CD4-positive, alpha-beta T cell treated with Interferon gamma for 1 hour (primary cell): ENCODE results near the gene APOC3.
A peak's percentile ranks its signal among the peaks of the same experiment; 100 is the strongest.
"Not testable (repeated sequence)": the region's sequence is repeated elsewhere in the genome, so short reads cannot be mapped to it uniquely, and the experiment has no call there.

Experiments used
- DNase-seq: peaks from one replicate; pipeline ENCODE4 v3.0.0-alpha.2; 2020

Gene APOC3

DNA sequence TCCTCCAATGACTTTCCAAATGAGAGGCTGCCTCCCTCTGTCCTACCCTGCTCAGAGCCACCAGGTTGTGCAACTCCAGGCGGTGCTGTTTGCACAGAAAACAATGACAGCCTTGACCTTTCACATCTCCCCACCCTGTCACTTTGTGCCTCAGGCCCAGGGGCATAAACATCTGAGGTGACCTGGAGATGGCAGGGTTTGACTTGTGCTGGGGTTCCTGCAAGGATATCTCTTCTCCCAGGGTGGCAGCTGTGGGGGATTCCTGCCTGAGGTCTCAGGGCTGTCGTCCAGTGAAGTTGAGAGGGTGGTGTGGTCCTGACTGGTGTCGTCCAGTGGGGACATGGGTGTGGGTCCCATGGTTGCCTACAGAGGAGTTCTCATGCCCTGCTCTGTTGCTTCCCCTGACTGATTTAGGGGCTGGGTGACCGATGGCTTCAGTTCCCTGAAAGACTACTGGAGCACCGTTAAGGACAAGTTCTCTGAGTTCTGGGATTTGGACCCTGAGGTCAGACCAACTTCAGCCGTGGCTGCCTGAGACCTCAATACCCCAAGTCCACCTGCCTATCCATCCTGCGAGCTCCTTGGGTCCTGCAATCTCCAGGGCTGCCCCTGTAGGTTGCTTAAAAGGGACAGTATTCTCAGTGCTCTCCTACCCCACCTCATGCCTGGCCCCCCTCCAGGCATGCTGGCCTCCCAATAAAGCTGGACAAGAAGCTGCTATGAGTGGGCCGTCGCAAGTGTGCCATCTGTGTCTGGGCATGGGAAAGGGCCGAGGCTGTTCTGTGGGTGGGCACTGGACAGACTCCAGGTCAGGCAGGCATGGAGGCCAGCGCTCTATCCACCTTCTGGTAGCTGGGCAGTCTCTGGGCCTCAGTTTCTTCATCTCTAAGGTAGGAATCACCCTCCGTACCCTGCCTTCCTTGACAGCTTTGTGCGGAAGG is 2.9 kb downstream of the APOC3 start:
- DNase-seq, result no peak

DNA sequence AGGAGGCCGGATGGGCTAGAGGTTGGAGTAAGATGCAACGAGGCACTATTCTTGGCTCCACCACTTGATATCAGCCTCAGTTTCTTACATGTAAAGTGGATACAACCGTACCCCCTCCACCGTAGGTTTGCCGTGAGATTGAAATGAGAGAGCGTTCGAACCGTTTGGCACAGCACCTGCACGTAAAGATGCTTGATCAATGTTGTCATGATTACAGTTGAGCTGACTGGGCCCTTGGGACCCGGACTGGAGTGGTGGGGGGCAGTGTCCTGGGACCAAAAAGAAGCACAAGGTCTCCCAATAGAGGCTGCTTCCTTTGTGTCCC is 3.7 kb downstream of the APOC3 start:
- DNase-seq, result no peak

DNA sequence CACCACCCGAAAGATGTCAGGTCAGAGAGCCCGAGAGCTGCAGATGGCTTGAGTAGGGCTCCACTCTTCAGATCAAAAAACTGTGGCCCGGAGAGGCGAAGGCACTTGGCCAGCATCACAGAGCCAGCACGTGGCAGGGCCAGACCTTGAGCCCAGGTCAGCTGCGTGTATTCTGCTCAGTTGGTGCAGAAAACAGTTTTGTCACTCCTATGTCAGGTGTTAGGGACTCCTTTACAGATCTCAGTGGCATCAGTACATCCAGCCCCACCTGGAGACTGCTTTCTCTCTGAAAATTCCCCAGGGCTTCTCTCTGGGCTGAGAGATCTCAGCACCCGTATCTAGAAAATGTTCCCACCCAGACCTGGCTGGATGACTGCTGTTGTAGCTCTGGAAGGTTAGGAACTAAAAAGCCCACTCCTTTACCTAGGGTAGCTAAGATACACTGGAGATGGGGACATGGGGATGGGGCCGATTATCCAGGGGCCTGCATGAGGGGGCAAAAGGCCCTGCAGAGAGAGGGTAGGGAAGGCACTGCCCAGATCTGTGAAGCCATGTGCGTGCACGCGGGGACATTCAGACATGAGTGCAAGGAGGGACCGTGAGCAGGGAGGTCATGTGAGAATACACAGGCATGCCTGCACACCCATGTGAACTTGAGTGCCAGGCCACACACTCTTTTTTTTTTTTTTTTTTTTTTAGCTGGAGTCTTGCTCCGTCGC is 4.3 kb downstream of the APOC3 start:
- no peak for DNase-seq

DNA sequence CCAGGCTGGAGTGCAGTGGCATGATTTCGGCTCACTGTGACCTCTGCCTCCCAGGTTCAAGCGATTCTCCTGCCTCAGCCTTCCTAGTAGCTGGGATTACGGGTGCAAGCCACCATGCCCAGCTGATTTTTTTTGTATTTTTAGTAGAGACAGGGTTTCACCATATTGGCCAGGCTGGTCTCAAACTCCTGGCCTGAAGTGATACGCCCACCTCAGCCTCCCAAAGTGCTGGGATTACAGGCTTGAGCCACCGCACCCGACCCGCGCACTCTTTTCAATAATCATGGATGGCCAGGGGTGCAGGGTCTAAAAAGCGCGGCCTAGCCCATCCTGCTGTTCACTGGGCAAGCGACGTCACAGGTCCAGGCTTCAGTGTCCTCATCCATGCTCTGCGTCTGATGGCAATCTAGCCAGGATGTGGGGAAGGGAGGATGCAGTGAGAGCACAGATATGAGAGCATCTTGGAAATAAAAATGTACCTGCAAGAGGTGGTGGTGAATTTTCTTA is 4.9 kb downstream of the APOC3 start:
- not testable (repeated sequence) for DNase-seq

DNA sequence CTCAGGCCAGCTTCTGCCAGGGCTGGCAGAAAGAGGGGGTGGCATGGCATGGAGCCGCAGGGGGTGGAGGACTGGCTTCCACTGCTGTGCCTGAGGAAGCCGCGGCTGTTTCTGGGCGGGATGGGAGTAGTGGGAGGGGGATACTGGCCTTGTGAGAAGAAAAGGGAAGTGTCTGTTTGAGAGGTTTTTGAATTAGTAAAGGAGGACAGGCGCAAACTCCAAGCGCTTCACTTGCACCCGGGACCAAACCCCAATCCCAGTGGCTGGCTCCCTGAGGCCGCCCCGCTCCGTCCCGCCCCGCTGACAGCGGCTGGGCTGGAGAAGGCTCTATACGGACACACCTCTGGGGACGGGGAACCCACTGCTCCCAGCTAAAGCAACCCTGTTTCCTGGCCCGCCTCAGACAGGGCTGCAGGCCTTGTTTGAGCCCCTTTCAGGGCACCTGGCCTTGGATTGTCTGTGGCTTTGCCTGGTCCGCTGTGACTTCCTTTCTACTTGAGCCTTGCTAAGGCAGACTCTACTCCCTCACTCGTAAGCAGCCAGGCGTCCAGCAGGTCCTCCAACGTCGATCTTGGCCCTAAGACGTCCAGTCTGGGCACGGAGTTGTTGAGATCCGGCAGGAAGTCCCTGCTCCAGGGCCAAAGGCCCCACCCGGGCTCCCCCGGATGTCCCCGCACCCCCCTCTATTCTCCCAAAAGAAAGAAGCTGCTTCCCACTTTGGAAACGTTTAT is 5.5 kb downstream of the APOC3 start:
- no peak for DNase-seq

DNA sequence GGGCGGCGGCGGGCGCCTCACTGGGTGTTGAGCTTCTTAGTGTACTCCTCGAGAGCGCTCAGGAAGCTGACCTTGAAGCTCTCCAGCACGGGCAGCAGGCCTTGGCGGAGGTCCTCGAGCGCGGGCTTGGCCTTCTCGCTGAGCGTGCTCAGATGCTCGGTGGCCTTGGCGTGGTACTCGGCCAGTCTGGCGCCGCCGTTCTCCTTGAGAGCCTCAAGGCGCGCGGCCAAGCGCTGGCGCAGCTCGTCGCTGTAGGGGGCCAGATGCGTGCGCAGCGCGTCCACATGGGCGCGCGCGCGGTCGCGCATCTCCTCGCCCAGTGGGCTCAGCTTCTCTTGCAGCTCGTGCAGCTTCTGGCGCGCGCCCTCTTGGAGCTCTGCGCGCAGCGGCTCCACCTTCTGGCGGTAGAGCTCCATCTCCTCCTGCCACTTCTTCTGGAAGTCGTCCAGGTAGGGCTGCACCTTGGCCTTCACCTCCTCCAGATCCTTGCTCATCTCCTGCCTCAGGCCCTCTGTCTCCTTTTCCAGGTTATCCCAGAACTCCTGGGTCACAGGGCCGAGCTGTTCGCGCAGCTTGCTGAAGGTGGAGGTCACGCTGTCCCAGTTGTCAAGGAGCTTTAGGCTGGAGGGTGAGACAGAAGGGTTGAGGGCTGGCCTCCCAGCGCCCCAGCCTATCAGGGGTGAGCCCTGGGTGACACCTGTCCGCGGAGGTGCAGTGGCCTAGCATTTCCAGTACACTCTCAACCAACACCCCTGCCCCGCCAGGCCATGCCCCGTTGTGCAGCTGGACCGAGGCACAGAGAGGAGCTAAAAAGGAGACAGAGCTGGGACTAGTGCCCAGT is 6.3 kb downstream of the APOC3 start:
- peak; percentile 85 for DNase-seq

DNA sequence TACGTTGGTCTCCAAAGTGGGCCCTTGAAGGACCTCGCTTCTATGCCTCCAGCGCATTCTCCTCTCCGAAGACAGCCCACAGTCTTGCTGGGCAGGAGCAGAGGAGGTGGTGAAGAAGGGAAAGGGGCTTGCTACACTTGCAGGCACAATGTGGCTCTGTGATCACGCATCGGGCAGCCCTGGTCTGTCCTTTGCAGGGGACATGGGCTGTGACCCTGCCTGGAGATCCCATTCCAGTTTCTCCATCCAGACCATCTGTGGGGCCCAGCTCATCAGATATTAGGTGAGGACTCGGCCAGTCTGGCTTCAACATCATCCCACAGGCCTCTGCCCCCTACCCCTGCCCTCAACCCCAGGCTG is 6.9 kb downstream of the APOC3 start:
- DNase-seq, result no peak

DNA sequence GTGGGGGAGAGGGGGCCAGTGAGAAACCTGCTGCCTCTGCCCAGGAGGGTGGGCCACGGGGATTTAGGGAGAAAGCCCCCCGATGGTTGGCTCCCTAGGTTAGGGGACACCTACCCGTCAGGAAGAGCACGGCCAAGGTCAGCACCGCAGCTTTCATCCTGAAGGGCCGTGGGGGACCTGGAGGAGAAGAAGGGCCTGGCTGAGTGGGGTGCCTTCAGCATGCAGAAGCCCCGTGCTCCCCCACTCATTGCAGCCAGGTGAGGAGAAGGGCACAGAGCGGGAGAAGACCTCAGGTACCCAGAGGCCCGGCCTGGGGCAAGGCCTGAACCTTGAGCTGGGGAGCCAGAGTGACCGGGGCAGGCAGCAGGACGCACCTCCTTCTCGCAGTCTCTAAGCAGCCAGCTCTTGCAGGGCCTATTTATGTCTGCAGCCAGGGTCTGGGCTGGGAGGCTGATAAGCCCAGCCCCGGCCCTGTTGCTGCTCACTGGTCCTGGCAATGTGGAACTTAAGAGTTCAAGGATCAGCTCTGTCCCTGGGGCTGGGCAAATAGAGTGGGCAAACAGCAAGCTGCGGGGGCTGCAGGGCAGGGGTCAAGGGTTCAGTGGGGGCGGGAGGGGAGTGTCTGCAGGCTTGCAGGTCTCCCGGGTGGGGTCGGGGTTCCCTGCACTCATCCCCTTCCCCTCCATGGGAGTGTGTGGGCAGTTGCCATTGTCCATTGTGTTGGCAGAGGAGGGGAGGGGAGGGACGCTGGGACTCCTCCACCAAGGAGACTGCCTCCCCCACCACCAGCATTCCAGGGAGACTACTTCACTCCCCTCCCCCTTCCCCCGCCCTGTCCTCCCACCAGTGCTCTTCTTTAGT is 7.8 kb downstream of the APOC3 start, which contains the start of gene APOA1:
APOA1 (minus strand) TSS at position 392 of the 861 bp plus-strand sequence; CDS start at position 157, 235 bp downstream.
- DNase-seq, result no peak

DNA sequence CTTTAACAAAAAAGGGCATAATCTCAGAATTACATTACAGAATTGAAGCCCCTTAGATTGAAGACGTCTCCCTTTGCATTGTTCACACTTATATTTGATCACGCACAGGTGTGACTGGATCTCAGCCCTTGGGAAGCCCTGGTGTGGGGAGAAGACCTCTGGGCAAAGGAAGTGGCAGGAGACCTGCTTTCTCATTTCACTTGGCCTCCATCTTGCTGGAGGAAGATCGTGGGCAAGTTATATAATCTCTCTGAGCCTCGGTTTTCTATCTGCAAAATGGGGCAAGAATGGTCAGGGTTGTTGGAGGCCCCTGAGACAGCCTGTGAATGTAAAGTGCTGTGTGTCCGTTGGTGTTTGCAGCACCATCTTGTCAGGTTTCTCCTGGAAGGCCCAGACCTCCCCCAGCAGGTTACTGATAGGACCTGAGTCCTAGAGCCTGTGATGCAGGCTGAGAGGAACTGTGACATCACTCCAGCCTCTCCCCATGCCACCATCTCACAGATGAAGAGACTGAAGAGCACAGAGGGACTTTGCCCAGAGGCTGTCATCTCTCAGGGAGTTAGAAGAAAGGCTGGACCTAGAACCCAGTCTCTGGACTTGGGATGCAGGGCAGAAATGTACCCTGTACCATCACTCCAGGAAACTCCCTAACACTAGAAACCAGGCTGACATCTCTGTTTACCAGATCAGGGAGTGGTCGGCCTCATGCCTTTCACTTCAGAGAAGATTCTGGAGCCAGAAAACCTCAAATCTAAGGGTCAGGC is 8.8 kb downstream of the APOC3 start:
- DNase-seq, result no peak

DNA sequence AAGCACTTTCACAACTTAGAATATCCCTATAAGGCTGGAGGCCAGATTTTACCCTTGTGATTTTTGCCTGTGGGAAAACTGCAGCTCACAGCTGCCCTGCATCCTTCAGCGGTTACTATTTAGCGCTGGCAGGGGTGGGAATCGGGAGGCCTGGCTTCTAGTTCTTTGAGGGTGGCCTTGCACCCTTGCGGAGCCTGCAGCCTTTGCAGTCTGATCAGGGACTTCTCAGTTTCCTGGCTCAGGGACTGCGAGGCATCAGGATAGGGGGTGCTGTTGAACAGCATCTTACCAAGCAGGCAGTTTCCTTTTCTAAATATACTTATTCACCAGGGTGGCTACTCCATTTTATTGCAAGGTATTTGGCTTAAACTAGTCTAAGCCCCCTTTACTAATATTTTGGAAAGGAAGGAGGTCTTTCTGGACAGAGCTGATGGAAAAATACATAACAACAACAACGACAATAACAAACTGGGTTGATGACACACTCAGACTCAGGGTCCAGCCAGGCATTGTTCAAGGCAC is 10.6 kb downstream of the APOC3 start:
- DNase-seq, result no peak

DNA sequence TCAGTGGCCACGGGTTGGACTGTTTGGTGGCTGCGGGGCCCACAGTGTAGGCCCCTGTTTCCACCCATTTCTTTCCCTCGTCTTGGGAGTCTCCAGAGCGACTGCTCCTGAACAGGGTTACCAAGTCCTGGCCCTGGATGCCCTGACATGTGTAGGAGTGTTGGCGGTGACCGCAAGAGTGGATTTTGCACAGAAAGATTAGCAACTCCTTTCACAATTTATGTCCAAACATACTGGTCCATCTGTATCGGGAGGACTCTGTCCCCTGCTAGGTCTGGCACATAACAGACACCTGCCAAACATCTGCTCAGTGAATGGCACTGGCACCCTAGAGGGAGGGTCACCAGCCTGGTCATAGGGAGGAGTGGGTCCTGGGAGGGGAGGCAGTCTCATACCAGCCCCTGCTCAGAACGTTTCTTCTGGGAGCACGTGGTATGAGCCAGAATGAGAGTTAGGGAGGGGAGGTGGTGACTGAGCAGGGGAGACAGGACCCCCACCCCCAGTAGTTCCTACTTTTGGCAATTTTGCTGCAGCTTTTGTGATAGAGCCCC is 11.1 kb downstream of the APOC3 start:
- DNase-seq, result no peak

DNA sequence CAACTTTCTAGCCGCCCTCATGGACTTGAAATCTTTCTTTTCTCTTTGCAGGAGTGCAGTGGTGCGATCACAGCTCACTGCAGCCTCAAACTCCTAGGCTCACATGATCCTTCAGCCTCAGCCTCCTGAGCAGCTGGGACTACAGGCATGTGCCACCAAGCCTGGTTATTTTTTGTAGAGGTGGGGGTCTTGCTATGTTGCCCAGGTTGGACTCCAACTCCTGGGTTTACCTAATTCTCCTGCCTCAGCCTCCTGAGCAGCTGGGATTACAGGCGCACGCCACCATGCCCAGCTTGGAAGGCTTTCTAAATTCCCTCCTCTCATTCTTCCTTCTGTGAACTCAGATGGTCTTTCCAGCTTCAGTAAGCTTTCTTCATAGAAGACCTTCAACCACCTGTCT is 12.4 kb downstream of the APOC3 start:
- DNase-seq, result no peak

DNA sequence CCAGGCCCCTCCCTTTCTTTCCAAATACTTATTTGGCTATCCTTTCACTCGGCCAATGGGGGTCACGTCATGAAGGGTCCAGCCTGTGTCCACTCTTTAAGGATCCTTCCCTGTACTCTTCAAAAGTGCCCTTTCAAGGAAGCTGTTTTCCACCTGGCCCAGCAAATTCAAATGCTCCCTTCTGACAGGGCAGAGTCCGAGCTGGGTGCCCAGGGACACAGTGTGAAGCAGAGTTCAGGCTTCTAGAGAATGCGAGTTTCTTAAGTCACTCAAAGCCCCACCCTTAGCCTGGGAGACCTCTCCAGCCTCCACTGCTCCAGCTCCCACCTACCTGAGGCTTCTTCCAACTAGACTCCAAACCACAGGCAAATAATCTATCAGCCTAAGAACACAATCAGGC is 13.2 kb downstream of the APOC3 start:
- DNase-seq, result no peak

DNA sequence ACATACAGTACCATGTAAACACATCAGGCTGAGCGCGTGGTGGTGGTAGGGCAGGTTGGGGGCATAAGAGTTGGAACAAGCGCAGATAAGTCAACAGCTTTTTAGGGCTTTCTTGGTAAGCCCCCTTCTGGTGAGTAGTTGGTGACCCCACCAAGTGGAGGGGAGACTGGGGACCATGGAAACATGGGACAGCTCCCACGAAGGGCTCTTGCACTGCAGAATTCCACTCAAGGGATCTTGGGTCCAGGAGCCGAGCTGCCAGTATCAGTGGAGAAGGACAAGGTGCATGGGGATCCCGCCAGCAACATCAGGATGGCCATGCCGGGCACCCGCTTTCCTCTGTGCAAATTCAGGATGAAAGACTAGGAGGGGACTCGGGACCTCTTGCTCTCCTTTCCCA is 14.0 kb downstream of the APOC3 start:
- DNase-seq, result no peak

DNA sequence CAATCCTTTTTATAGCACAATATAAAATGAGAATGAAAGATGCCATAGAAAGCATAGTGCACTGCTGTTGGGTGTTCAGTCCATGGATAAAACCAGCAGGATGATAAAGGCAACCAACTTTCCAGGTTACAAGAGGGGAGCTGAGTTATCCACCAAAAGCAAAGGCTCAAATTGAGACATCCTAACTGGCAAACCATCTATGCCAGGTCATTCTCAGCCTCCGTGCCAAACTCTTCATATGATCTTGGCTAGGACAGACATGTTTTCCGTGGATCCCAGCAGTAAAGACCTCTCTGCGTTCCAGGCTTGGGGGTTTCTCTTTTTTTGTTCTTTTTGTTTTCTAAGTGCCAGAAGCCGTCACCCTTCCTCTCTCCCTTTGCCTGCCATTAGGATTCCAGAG is 15.0 kb downstream of the APOC3 start:
- no peak for DNase-seq

DNA sequence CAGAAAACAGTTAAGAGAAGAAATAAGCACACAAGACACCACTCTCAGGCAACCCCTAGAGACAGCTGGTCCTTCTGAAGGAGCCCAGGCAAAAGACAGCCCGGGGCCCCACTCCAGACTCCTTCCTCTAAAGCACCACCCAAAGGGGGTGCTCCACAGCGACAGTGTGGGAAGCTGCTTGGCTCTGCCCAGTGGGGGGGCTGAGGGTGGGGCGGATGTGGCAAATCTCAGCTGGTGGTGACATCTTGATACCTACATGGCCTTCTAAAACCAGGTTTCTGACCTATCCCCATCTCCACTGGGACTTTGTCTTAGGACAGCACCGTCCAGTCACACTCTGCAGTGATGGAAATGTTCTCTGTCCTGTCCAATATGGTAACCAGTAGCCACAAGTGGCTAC is 17.9 kb downstream of the APOC3 start:
- DNase-seq, result no peak

DNA sequence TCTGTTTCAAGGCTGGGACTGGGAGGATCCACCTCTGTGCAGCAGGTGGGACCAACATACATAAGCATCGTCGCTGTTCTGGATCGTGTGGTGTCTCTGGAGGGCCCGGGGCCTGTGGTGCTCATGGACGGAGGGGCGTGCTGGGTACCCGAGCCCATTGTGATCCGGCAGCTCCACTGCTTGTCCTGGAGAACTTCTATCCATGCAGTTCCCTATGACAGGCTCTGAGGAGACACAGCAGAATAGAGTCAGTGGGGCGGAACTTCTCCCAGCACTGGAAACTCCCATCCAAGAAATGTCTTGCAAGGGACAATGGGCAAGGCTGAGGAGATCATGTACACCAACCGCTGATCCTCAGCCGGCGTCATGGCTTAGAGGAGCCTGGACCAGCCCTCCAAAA is 19.4 kb downstream of the APOC3 start:
- no peak for DNase-seq

DNA sequence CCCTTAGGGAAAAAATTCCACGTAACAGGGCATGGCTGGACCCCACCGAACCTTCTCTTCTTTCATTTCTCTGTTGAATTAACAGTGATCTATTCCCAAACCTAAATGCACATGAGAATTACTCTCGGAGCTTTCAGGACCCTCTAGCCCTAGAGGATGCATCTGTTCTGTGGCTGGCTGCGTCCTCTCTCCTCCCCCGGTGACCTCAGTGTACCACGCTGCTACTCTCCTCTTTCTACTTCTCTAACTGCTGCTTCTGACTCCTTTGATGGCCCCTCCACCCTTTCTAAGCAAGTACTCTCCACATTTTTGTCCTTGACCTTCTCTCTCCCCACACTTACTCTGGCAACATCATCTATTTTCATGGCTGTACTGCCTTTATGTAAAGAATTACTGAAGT is 19.8 kb downstream of the APOC3 start:
- no peak for DNase-seq

DNA sequence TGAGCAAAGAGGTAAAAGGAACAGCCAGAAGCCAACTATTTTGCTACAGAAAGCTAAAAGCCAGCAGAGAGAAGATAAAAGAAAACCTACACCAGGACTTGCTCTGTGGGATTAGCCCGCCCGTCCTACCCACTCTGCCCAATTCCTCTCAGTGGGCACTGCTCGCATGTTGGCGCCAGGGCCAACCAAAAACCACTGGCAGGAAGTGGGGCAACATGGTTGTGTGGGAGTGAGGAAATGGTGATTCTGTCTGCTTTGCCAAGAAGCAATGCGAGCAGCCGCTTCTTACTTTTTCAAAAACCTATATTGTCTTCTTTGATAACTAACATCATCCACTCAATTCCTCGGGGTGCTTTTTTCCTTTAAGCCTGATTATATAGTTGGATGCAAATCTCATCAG is 21.9 kb downstream of the APOC3 start:
- DNase-seq, result peak; percentile 42
